Pulmonary artery endothelial cell (primary cell): ENCODE measurements around the gene GALC. TPM values are rescaled to one million over a fixed set of nuclear protein-coding genes. Genes with fewer than 3 reads are reported as not detected.

ENCODE experiments used
- DNase-seq: peaks from one replicate; pipeline ENCODE4 v3.0.0-alpha.2; 2011; ENCODE audit warnings: low read depth, low spot score
- total RNA-seq: library from RNA; depleted of rRNA; stranded (reverse); fragments of >200 nt; gene quantifications from 2 replicates; pipeline ENCODE4 v1.2.3, GENCODE V29; 2014

GALC gene
- total RNA-seq, 1 donor from 2014 or later: 16.9 TPM

GRCh38 chr14:88007608-88008007, 14.6 kb upstream of the GALC start:
- no peak for DNase-seq

- no peak for DNase-seq
Measured at GRCh38 chr14:88005978-88006851, 13.2 kb upstream of the GALC start.

DNA sequence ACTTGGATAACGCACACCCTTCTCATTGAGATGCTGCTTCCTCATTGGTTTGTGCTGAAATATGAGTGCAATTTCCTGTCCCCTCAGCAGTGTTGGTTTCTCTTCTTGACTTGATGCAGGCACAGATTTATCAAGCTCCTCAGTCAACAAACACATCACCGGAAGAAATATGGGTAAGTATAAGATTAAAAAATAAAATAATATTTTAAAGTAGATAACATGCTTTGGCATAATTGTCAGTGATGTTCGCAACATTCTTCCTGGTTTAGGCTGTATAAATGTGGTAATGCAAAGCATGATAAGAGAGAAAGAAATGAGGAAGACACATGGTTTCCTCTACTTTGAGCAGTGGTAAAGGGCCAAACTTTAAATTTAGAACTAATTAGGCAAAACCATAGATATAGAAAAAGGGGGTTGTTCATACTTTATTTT, 12.1 kb upstream of the GALC start, which contains the start of gene GPR65:
GPR65 (plus strand) TSS at position 86 of the 432 bp plus-strand sequence. CDS start 5,713 bp downstream, outside the sequence.
- no peak for DNase-seq

- no peak for DNase-seq
Measured at GRCh38 chr14:88004506-88005036, 11.6 kb upstream of the GALC start.

GRCh38 chr14:88003425-88003824, 10.4 kb upstream of the GALC start:
- no peak for DNase-seq

DNA sequence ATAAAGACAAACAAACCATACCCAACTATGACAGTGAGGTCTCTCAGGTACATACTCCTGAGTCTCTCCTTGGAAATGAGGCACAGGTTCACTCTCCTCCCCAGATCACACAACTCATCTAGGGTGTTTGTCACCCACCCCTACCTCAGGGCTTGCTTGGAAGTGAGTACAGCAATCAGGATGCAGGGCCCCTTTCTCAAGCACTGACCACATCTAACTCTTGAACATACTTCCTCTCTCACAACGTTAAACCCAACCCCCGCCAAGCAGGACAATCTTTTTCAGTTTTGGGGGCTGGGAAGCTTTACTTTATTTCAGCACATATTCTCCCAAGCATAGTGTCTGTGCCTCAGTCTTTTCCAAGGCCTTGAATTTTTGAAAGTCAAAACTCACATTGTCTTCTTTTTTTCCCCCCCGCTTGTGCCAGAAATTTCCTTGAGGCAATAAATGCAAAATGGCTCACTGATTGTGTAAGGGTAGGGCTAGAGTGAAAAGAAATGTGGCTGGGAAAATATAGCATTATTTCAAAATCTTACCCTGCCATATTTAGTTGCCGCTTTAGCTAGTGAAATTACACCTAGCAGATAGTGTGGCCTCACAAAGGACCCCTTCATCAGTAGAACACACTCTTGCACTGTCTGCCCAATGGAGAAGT, 9.6 kb upstream of the GALC start:
- DNase-seq: no peak

- no peak for DNase-seq
Measured at GRCh38 chr14:87999277-87999676, 6.3 kb upstream of the GALC start.

DNA sequence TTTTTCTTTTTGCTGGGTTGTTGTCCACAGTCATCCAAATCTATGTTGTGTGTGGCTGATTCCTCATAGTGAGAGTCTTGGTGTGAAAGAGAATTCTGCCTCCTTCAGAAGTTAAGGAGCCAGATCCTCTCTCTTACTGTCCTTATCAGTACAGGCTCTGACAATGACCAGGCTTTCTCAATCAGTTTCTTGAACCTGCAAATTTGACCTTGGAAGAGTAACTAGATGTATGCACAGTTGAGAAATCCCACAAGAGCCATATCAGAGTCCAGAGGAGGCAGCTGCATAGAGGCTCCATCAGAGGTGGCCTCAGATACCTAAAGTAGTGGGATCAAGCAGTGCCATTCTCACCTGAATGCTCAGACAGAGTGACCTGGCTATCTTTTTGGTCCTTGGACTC, 5.5 kb upstream of the GALC start:
- no peak for DNase-seq

DNA sequence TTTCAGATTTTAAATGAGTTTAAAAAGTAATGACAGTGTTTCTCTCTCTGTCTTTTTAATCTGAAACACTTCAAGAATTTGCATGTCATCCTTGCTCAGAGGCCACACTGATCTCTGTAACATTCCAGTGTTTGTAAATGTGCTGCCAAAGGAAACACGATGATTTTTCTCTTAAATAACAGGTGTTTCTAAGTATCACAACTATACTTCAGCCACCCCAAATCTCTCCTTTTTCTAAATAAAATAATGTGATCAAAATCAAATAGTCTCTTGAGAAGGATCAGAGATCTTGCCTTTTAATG, 3.3 kb upstream of the GALC start:
- DNase-seq: no peak

DNA sequence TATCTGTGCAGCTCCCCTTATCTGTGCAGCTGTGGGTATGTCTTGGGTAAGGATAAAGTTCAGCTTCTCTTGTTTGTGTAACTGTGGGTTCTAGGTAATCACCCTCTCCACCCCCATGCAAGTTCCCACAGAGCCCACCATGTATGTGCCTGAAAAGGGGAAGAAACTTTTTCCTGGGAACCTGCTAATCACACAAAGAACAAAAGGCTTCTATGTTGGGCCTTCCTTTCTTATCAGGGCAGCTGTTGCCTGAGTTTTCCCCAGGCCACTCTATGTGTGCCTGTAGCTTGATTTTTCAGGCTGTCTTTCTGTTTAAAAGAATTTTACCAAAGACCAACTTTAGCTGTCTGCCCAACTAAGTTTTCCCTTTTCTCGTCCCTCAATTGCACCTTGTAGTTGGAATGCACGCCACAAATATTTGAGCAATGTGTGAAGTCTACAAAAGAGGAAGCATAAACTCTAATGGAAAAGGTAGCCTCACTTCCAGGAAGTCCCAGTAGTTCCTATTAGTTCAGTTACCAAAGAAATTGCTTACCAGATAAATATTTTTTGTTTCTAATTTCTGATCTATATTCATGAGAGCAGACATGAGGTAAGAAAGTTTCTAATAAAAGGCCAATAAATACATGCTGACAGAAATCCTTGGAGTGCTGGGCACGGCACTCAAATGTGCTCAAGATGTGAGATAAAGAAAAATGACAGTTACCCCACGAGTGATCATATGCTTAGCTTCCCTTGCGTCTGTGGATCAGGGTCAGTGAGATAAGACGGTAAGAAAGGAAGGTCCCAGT, 2.7 kb upstream of the GALC start:
- no peak for DNase-seq

DNA sequence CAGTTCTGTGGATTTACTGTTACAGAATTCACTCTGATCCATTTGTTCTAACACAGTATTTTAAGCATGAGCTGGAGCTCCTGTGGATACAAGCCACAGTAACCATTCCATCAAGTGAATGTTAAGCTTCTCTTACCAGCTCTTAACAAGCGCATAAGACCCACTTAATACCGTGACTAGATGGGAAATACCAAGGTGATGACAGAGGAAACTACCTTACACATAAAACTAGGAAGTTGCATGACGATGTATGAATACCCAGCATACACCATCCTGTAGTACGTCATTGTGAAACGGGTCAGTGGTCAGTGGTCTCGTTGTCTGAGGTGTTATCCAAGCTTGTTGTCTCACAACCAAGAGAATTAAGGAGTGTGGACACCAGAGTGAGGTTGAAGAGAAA, 2.0 kb upstream of the GALC start:
- DNase-seq: no peak

DNA sequence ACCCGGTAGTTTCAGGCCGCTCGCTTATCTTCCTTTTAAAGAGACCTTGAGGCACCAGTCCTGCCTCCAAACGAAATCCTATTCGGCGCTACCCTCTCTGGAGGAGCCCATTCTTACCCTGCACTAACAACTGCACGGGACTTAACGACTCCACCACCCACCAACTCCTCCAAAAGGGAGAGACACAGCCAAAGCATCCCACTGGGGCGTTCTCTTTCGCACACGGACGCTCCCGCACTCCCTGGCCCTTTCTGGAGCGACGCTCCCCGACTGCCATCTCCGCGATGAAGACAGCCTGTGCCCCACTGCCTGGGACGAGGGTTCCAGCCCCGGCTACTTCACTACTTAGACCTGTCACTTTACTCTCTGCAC, 650 bp downstream of the GALC start:
- DNase-seq: no peak

- no peak for DNase-seq
Measured at GRCh38 chr14:87990682-87991081, 2.3 kb downstream of the GALC start.

- DNase-seq: no peak
Measured at GRCh38 chr14:87989956-87990299, 3.1 kb downstream of the GALC start.

DNA sequence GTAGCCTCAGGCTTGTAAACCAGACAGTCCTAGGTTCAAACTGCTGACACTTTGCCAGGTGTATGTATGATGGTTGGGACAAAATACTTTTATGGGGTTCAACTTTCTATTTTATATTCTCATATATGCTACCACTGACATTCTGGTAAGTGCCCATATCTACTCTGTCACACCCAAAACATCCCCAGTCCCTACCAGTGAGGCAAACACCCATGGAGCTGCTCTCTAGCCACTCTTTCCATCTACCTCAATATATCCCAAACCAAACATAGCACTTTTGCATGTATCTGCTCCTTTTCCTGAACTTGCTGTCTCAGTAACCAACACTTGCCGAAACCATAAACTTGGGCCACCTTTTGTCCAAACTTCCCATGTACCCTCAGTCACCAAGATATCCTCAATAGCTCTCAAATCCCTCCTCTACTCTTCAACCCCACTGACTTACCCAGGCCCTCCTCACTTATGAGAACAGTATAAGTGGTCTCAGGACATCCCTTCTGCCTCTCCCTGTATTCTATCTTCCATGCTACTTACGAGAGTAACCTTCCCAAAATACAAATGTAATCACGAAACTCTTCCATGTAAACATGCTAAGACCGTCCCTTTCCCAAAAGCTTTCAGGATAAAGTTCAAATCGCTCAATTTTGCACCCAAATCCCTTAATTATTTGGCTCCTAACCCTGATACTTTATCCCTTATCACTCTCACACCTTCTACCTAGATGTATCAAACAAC, 3.6 kb downstream of the GALC start:
- DNase-seq: no peak

GRCh38 chr14:87979689-87980088, 13.3 kb downstream of the GALC start:
- DNase-seq: no peak

DNA sequence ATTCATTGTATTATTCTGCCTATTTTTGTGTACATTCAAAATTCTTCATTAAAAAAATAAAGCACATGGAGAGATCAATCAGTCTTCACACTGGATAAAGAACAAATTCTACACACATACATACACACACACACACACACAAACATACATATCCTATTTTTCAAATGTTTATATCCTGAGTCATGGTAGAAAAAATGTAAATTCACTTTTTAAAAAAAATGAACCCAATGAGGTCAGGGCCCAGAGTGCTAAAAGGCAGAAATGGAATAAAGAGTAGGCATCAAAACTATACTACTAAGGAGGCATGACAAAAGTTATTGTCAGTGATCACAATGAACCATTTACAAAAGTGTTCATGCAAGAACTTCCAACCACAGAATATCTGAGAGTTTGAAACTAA, 17.3 kb downstream of the GALC start:
- no peak for DNase-seq

GRCh38 chr14:87971010-87971409, 22.0 kb downstream of the GALC start:
- no peak for DNase-seq

DNA sequence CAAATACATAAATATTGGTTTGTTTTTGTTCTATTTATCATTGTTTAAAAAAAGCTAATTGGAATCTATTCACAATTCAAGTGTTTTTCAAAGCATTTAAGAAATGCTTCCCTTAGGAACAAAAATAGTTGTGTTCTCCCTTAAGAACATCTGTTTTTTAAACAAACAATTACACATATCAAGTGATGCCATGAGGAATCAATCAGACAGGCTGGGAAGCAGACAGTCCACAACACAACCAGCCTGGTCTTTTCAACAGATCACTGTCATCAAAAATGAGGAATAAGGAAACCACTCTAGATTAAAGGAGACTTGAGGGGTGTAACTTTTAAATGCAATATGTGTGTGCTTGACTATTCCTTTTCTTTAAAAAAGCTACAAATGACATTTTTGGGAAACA, 25.5 kb downstream of the GALC start:
- no peak for DNase-seq

- no peak for DNase-seq
Measured at GRCh38 chr14:87966816-87967215, 26.2 kb downstream of the GALC start.

DNA sequence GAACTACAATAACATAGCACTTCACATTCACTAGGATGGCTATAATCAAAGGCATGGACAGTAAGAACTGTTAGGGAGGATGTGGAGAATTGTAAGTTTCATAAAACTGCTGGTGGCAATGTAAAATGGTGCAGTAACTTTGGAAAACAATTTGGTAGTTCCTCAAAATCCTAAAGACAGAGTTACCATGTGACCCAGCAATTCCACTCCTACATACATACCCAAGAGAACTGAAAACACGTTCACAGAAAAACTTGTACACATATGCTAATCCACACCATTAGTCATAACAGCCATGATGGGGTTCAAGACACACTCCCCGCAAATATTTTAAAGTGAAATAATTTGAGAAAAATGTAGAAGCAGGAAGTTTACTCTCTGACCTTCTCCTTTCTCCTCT, 31.7 kb downstream of the GALC start:
- no peak for DNase-seq
